ENCODE results near the gene PCED1A.
"Not testable (repeated sequence)": the region's sequence is repeated elsewhere in the genome, so short reads cannot be mapped to it uniquely, and the experiment has no call there.

PCED1A gene

GRCh38 chr20:2866236-2866635 lies 25.8 kb upstream of the PCED1A start:
- no peak for DNase-seq (ENCODE audit: low read depth)

GRCh38 chr20:2865630-2866029 lies 25.2 kb upstream of the PCED1A start:
- DNase-seq (ENCODE audit: low read depth): no peak

- DNase-seq (ENCODE audit: low read depth): no peak
These were observed 24.6 kb upstream of the PCED1A start for GRCh38 chr20:2865101-2865500.

GRCh38 chr20:2864626-2865025 lies 24.2 kb upstream of the PCED1A start:
- no peak for DNase-seq (ENCODE audit: low read depth)

- no peak for DNase-seq (ENCODE audit: low read depth)
These were observed 19.1 kb upstream of the PCED1A start for GRCh38 chr20:2859330-2860121.

GRCh38 chr20:2858591-2858990 lies 18.1 kb upstream of the PCED1A start:
- DNase-seq (ENCODE audit: low read depth): no peak

- DNase-seq (ENCODE audit: low read depth): no peak
These were observed 10.6 kb upstream of the PCED1A start for GRCh38 chr20:2851086-2851485.

- DNase-seq (ENCODE audit: low read depth): no peak
These were observed 9.1 kb upstream of the PCED1A start for GRCh38 chr20:2849529-2849928.

- DNase-seq (ENCODE audit: low read depth): no peak
These were observed 7.3 kb upstream of the PCED1A start for GRCh38 chr20:2847802-2848201.

GRCh38 chr20:2846698-2847097 lies 6.2 kb upstream of the PCED1A start:
- no peak for DNase-seq (ENCODE audit: low read depth)

- DNase-seq (ENCODE audit: low read depth): no peak
These were observed 5.2 kb upstream of the PCED1A start for GRCh38 chr20:2845607-2846006.

- no peak for DNase-seq (ENCODE audit: low read depth)
These were observed 594 bp upstream of the PCED1A start for GRCh38 chr20:2840967-2841531.

GRCh38 chr20:2839732-2840137 lies 720 bp downstream of the PCED1A start:
- DNase-seq (ENCODE audit: low read depth): no peak

- DNase-seq (ENCODE audit: low read depth): no peak
These were observed 1.4 kb downstream of the PCED1A start for GRCh38 chr20:2838847-2839671.

GRCh38 chr20:2838170-2838797 lies 2.2 kb downstream of the PCED1A start:
- no peak for DNase-seq (ENCODE audit: low read depth)

GRCh38 chr20:2837221-2837960 lies 3.1 kb downstream of the PCED1A start:
- DNase-seq (ENCODE audit: low read depth): no peak

- DNase-seq (ENCODE audit: low read depth): no peak
These were observed 4.4 kb downstream of the PCED1A start for GRCh38 chr20:2836035-2836434.

GRCh38 chr20:2835331-2835796 lies 5.1 kb downstream of the PCED1A start:
- no peak for DNase-seq (ENCODE audit: low read depth)

GRCh38 chr20:2834401-2835110 lies 5.9 kb downstream of the PCED1A start:
- no peak for DNase-seq (ENCODE audit: low read depth)

- no peak for DNase-seq (ENCODE audit: low read depth)
These were observed 6.7 kb downstream of the PCED1A start for GRCh38 chr20:2833761-2834160.

- not testable (repeated sequence) for DNase-seq (ENCODE audit: low read depth)
These were observed 9.2 kb downstream of the PCED1A start for GRCh38 chr20:2831206-2831605.
